SK-N-SH treated with all-trans-retinoic acid at 6 μM for 48 hours (cell line): Measurements from ENCODE around the gene SERTAD3.

Source experiments
- ARNTL ChIP-seq: fragments of 450-650 bp; formaldehyde crosslinking; IDR thresholded peaks from 2 replicates; pipeline ENCODE4 v1.5.0; 2020; ENCODE audit warnings: low read depth, mild to moderate bottlenecking, moderate library complexity, borderline replicate concordance
- GLIS3 ChIP-seq: fragments of 250-450 bp; sonication (Bioruptor Pico); IDR thresholded peaks from 2 replicates; pipeline ENCODE4 v1.5.0; 2020; ENCODE audit warnings: mild to moderate bottlenecking, moderate library complexity
- ISL1 ChIP-seq: fragments of 250-450 bp; sonication (Bioruptor Pico); IDR thresholded peaks from 2 replicates; pipeline ENCODE4 v2.1.2; 2022; ENCODE audit warnings: mild to moderate bottlenecking, moderate library complexity
- OSR1 ChIP-seq: fragments of 250-450 bp; sonication (Bioruptor Pico); IDR thresholded peaks from 2 replicates; pipeline ENCODE4 v1.8.0; 2022; ENCODE audit warnings: moderate library complexity, mild to moderate bottlenecking, inconsistent platforms
- RARB ChIP-seq: fragments of 250-450 bp; sonication (Bioruptor Pico); IDR thresholded peaks from 2 replicates; pipeline ENCODE4 v1.8.0; 2021; ENCODE audit warnings: mild to moderate bottlenecking, moderate library complexity
- ZFP3 ChIP-seq: fragments of 250-450 bp; sonication (Bioruptor Pico); IDR thresholded peaks from 2 replicates; pipeline ENCODE4 v1.5.0; 2020; ENCODE audit warnings: mild to moderate bottlenecking, moderate library complexity
- ZFP30 ChIP-seq: fragments of 450-650 bp; formaldehyde crosslinking; IDR thresholded peaks from 2 replicates; pipeline ENCODE4 v1.5.0; 2022; ENCODE audit warnings: mild to moderate bottlenecking, moderate library complexity
- ZNF565 ChIP-seq: fragments of 450-650 bp; formaldehyde crosslinking; conservative IDR thresholded peaks from 2 replicates; pipeline ENCODE4 v1.5.0; 2020; ENCODE audit warnings: low read depth, mild to moderate bottlenecking, moderate library complexity
- ZNF8 ChIP-seq: fragments of 450-650 bp; formaldehyde crosslinking; IDR thresholded peaks from 2 replicates; pipeline ENCODE4 v1.5.0; 2020; ENCODE audit warnings: mild to moderate bottlenecking, moderate library complexity
- TF ChIP-seq, protein P1 (sequence below): fragments of 250-450 bp; sonication (Bioruptor Pico); IDR thresholded peaks from 2 replicates; pipeline ENCODE4 v1.8.0; 2021; ENCODE audit warnings: low read depth, mild to moderate bottlenecking, moderate library complexity, borderline replicate concordance
- TF ChIP-seq, protein P2 (sequence below): fragments of 250-450 bp; sonication (Bioruptor Pico); IDR thresholded peaks from 2 replicates; pipeline ENCODE4 v1.5.0; 2020; ENCODE audit warnings: mild to moderate bottlenecking, moderate library complexity
- TF ChIP-seq, protein P3 (sequence below): fragments of 250-450 bp; sonication (Bioruptor Pico); IDR thresholded peaks from 2 replicates; pipeline ENCODE4 v1.8.0; 2020; ENCODE audit warnings: mild to moderate bottlenecking, moderate library complexity, borderline replicate concordance
- TF ChIP-seq, protein P4 (sequence below): fragments of 250-450 bp; sonication (Bioruptor Pico); IDR thresholded peaks from 2 replicates; pipeline ENCODE4 v1.5.1; 2021; ENCODE audit warnings: mild to moderate bottlenecking, moderate library complexity
- TF ChIP-seq, protein P5 (sequence below): fragments of 250-450 bp; sonication (Bioruptor Pico); IDR thresholded peaks from 2 replicates; pipeline ENCODE4 v1.5.1; 2020; ENCODE audit warnings: low read depth, mild to moderate bottlenecking, moderate library complexity

DNA sequence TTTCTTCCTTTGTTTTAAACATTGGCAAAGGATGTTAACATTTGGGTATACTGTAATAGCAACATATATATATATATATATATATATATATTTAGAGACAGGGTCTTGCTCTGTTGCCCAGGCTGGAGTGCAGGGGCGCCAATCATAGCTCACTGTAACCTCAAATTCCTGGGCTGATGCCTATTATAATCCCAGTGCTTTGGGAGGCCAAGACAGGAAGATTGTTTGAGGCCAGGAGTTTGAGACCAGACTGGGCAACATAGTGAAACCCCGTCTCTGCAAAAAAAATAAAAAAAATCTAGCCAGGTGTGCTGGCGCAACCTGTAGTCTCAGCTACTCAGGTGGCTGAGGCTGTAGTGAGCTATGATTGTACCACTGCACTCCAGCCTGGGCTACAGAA, 16.1 kb upstream of the SERTAD3 start:
- TF ChIP-seq ZFP3 (CRISPR knock-in tag): no peak
- TF ChIP-seq, protein P1, sequence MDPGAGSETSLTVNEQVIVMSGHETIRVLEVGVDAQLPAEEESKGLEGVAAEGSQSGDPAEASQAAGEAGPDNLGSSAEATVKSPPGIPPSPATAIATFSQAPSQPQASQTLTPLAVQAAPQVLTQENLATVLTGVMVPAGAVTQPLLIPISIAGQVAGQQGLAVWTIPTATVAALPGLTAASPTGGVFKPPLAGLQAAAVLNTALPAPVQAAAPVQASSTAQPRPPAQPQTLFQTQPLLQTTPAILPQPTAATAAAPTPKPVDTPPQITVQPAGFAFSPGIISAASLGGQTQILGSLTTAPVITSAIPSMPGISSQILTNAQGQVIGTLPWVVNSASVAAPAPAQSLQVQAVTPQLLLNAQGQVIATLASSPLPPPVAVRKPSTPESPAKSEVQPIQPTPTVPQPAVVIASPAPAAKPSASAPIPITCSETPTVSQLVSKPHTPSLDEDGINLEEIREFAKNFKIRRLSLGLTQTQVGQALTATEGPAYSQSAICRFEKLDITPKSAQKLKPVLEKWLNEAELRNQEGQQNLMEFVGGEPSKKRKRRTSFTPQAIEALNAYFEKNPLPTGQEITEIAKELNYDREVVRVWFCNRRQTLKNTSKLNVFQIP (CRISPR knock-in tag): no peak
- no peak for TF ChIP-seq ZFP30 (CRISPR knock-in tag)
- TF ChIP-seq, protein P2, sequence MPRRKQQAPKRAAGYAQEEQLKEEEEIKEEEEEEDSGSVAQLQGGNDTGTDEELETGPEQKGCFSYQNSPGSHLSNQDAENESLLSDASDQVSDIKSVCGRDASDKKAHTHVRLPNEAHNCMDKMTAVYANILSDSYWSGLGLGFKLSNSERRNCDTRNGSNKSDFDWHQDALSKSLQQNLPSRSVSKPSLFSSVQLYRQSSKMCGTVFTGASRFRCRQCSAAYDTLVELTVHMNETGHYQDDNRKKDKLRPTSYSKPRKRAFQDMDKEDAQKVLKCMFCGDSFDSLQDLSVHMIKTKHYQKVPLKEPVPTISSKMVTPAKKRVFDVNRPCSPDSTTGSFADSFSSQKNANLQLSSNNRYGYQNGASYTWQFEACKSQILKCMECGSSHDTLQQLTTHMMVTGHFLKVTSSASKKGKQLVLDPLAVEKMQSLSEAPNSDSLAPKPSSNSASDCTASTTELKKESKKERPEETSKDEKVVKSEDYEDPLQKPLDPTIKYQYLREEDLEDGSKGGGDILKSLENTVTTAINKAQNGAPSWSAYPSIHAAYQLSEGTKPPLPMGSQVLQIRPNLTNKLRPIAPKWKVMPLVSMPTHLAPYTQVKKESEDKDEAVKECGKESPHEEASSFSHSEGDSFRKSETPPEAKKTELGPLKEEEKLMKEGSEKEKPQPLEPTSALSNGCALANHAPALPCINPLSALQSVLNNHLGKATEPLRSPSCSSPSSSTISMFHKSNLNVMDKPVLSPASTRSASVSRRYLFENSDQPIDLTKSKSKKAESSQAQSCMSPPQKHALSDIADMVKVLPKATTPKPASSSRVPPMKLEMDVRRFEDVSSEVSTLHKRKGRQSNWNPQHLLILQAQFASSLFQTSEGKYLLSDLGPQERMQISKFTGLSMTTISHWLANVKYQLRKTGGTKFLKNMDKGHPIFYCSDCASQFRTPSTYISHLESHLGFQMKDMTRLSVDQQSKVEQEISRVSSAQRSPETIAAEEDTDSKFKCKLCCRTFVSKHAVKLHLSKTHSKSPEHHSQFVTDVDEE (CRISPR knock-in tag): no peak
- TF ChIP-seq, protein P3, sequence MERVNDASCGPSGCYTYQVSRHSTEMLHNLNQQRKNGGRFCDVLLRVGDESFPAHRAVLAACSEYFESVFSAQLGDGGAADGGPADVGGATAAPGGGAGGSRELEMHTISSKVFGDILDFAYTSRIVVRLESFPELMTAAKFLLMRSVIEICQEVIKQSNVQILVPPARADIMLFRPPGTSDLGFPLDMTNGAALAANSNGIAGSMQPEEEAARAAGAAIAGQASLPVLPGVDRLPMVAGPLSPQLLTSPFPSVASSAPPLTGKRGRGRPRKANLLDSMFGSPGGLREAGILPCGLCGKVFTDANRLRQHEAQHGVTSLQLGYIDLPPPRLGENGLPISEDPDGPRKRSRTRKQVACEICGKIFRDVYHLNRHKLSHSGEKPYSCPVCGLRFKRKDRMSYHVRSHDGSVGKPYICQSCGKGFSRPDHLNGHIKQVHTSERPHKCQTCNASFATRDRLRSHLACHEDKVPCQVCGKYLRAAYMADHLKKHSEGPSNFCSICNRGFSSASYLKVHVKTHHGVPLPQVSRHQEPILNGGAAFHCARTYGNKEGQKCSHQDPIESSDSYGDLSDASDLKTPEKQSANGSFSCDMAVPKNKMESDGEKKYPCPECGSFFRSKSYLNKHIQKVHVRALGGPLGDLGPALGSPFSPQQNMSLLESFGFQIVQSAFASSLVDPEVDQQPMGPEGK (CRISPR knock-in tag): no peak
- TF ChIP-seq ZNF565 (CRISPR knock-in tag): no peak
- TF ChIP-seq, protein P4, sequence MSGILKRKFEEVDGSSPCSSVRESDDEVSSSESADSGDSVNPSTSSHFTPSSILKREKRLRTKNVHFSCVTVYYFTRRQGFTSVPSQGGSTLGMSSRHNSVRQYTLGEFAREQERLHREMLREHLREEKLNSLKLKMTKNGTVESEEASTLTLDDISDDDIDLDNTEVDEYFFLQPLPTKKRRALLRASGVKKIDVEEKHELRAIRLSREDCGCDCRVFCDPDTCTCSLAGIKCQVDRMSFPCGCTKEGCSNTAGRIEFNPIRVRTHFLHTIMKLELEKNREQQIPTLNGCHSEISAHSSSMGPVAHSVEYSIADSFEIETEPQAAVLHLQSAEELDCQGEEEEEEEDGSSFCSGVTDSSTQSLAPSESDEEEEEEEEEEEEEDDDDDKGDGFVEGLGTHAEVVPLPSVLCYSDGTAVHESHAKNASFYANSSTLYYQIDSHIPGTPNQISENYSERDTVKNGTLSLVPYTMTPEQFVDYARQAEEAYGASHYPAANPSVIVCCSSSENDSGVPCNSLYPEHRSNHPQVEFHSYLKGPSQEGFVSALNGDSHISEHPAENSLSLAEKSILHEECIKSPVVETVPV: no peak
- TF ChIP-seq GLIS3 (CRISPR knock-in tag): no peak
- TF ChIP-seq, protein P5, sequence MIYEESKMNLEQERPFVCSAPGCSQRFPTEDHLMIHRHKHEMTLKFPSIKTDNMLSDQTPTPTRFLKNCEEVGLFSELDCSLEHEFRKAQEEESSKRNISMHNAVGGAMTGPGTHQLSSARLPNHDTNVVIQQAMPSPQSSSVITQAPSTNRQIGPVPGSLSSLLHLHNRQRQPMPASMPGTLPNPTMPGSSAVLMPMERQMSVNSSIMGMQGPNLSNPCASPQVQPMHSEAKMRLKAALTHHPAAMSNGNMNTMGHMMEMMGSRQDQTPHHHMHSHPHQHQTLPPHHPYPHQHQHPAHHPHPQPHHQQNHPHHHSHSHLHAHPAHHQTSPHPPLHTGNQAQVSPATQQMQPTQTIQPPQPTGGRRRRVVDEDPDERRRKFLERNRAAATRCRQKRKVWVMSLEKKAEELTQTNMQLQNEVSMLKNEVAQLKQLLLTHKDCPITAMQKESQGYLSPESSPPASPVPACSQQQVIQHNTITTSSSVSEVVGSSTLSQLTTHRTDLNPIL (CRISPR knock-in tag): no peak
- TF ChIP-seq ISL1 (CRISPR knock-in tag): no peak
- TF ChIP-seq OSR1 (CRISPR knock-in tag): no peak
- no peak for TF ChIP-seq RARB (CRISPR knock-in tag)
- no peak for TF ChIP-seq ZNF8 (CRISPR knock-in tag)
- no peak for TF ChIP-seq ARNTL (CRISPR knock-in tag)
